Kidney (tissue), 14 donors: ENCODE results near the gene C1QTNF8. TPM values are rescaled to one million over a fixed set of nuclear protein-coding genes. Genes with fewer than 3 reads are reported as not detected.

Source experiments
- DNase-seq, 5 donors: peaks; one replicate each; pipeline ENCODE4 v3.0.0-alpha.2; 2013 to 2020
- FAIRE-seq: peaks from 2 replicates; lab custom pipeline; 2012; peaks lifted over from hg19 to GRCh38; lab: Jason Lieb, UNC
- H3K27ac ChIP-seq, 2 donors: one replicate each; pipeline ENCODE4 v1.7.0; 2013; ENCODE audit warnings: low read depth in 2 of 2, low read length in 2 of 2, inconsistent platforms in 1 of 2
- H3K27me3 ChIP-seq: one replicate; pipeline ENCODE4 v1.7.1; 2013; ENCODE audit warnings: low read length, inconsistent platforms; ENCODE audit not compliant: control insufficient read depth, insufficient read depth
- H3K36me3 ChIP-seq, 3 donors: one replicate each; pipeline versions ENCODE4 v1.7.0 to v1.7.1; 2013; ENCODE audit warnings: low read length in 3 of 3, control low read depth in 1 of 3, inconsistent platforms in 1 of 3; ENCODE audit not compliant: insufficient read depth in 3 of 3, control insufficient read depth in 2 of 3
- H3K4me1 ChIP-seq, 3 donors: one replicate each; pipeline versions ENCODE4 v1.7.0 to v1.7.1; 2013; ENCODE audit warnings: low read length in 3 of 3, inconsistent platforms in 1 of 3, low read depth in 1 of 3; ENCODE audit not compliant: control insufficient read depth in 2 of 3, insufficient read depth in 2 of 3
- H3K4me3 ChIP-seq, 3 donors: one replicate each; pipeline versions ENCODE4 v1.7.0 to v1.8.1; 2013; ENCODE audit warnings: low read length in 3 of 3, control low read depth in 1 of 3, inconsistent platforms in 1 of 3
- H3K9ac ChIP-seq, 3 donors: one replicate each; pipeline versions ENCODE4 v1.7.0 to v1.7.1; 2013; ENCODE audit warnings: low read length in 3 of 3, control low read depth in 1 of 3, inconsistent platforms in 1 of 3
- H3K9me3 ChIP-seq, 3 donors: one replicate each; pipeline versions ENCODE4 v1.7.0 to v1.7.1; 2013; ENCODE audit warnings: low read length in 3 of 3, control low read depth in 1 of 3, inconsistent platforms in 1 of 3; ENCODE audit not compliant: control insufficient read depth in 2 of 3, insufficient read depth in 1 of 3
- intact Hi-C: fragments of 100-400 bp; cut with DNase I; formaldehyde crosslinking; loops from one replicate; pipeline ENCODE4 v1.11.1; 2022
- polyA plus RNA-seq: library from polyadenylated mRNA; stranded (reverse); fragments of 350-450 nt; fragmentation: Illumina TruSeq; extraction: RNeasy Lipid Tissue Mini Kit (QIAGEN cat#74804); gene quantifications from one replicate; pipeline ENCODE4 v1.2.3, GENCODE V29; 2014; ENCODE audit warnings: low read depth, low replicate concordance; ENCODE audit not compliant: insufficient read depth
- total RNA-seq: library from RNA; stranded (reverse); fragmentation: NEBNext Ultra II Directional; extraction: Animal tissue kit (Norgen Biotek cat#: 25700); gene quantifications from one replicate; pipeline ENCODE4 v1.2.1, GENCODE V29; 2021
- TF ChIP-seq, protein P1 (sequence below): IDR thresholded peaks from 3 replicates; pipeline ENCODE4 v1.5.1; 2012; ENCODE audit warnings: mild to moderate bottlenecking, moderate library complexity, borderline replicate concordance; ENCODE audit not compliant: insufficient read depth; ENCODE audit errors: extremely low read depth
- donor health status: control.
- donor health status: control.
- donor health status: control.
- donor health status: control.
- donor health status: control.
- donor health status: DM: yes; HTN: yes; CAD: no.
- donor health status: Normal renal cell carcinoma (clear cell type).

Gene C1QTNF8
- total and polyA plus RNA-seq, 2 donors from 2014 or later = not detected

DNA sequence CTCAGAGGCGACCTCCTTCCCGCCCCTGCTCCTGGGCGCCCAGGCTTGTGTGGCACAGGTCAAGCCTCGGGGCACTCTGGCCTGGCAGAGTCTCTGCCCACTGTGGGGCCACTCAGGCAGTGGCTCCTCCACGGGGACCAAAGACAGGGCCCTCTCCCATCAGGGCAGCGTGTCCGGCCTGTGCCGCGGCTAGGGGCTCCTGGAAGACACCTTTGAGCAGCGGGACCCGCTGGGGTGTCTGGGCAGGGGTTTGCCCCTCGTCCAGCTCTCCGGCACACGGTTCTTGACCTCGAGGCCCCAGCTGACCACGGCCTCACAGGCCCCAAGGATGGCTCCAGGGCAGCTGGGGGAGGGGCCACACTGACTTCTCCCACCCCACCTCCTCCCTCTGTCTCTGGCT, 48.2 kb downstream of the C1QTNF8 start:
- Histone ChIP-seq H3K9me3 (no peaks in the 10 kb centered on the region), H3K27me3 (no peaks in the 10 kb centered on the region), H3K4me1 (no peaks in the 10 kb centered on the region), H3K36me3 (no peaks in the 10 kb centered on the region), H3K4me3 (no peak overlapping the region), H3K27ac (no peak overlapping the region), H3K9ac (no peak overlapping the region)
- TF ChIP-seq, protein P1, sequence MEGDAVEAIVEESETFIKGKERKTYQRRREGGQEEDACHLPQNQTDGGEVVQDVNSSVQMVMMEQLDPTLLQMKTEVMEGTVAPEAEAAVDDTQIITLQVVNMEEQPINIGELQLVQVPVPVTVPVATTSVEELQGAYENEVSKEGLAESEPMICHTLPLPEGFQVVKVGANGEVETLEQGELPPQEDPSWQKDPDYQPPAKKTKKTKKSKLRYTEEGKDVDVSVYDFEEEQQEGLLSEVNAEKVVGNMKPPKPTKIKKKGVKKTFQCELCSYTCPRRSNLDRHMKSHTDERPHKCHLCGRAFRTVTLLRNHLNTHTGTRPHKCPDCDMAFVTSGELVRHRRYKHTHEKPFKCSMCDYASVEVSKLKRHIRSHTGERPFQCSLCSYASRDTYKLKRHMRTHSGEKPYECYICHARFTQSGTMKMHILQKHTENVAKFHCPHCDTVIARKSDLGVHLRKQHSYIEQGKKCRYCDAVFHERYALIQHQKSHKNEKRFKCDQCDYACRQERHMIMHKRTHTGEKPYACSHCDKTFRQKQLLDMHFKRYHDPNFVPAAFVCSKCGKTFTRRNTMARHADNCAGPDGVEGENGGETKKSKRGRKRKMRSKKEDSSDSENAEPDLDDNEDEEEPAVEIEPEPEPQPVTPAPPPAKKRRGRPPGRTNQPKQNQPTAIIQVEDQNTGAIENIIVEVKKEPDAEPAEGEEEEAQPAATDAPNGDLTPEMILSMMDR = no peak
- FAIRE-seq = no peak
- intact Hi-C loops = no loop called here
- no peak for DNase-seq

DNA sequence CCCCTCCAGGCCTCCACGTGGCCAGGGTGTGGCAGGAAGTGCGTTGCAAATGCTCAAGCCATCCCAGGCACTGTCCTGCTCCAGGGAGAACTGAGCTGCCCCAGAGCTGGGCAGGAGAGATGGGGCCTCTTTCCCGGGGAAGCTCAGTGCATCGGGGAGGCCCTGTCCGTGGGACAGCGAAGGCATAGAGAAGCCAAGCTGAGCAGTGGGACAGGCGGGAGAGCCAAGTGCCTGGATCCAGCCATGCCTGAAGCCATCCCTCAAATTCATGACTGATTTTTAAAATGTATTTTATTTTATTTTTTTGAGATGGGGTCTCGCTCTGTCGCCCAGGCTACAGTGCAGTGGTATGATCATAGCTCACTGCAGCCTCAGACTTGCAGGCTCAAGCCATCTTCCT, 48.9 kb downstream of the C1QTNF8 start:
- TF ChIP-seq, protein P1 = no peak
- FAIRE-seq = no peak
- H3K27me3 ChIP-seq = no peaks in the 10 kb centered on the region

DNA sequence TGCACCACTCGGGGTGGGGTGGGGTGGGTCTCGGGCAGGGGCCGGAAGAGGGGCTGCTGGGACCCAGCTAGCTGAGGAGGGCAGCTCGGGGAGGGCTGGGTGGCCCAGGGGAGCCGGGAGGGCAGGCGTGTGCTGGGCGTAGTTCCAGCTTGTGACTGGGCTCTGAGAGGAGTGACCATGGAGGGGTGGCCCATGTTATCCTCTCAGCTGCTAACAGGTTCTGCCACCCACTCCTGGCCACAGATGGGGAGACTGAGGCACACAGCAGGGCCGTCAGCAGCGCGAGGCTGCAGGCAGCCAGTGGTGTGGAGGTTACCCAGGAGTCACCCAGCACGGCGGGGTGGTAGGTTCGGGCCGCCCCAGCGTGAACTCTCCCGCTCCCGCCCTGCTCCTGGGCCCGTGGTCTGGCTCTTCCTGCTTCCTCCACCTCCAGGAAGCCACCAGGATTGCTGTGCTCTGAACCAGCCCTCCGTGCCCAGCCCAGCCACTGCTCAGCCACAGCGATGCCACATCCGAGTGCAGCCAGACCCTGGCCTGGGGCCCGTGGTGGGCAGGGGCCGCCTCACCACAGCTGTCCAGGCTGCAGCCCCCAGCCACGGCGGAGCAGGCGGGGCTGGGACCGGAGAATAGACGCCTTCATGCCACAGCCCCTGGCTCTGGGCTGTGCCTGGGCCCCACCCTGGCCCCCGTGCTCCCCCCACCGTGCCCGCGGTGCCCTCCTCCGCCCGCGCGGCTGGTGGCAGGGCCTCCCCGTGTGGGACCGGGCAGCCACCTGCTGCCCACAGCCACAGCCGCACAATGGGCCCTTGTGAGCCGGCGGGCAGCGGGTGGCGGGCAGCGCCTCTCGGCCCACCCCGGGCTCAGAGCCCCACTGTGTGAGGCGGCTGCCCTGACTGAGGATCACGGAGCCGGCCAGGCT, 49.8 kb downstream of the C1QTNF8 start:
- no peaks in the 10 kb centered on the region for H3K4me1 ChIP-seq
- H3K27ac ChIP-seq = no peak overlapping the region
- no peaks in the 10 kb centered on the region for H3K36me3 ChIP-seq
- intact Hi-C loops = no loop called here
- H3K9ac ChIP-seq = no peak overlapping the region
- FAIRE-seq (no peak), DNase-seq (no peak)
- H3K9me3 ChIP-seq = peaks cover 0 to 4% (median 2%) of the 10 kb centered on the region in 3 donors
- H3K4me3 ChIP-seq = no peak overlapping the region
- TF ChIP-seq, protein P1 = no peak
- no peaks in the 10 kb centered on the region for H3K27me3 ChIP-seq

More for the DNA sequence above, 48.9 kb downstream of the C1QTNF8 start:
- intact Hi-C loops = no loop called here
- no peaks in the 10 kb centered on the region for H3K4me1 ChIP-seq
- peaks cover 0 to 3% (median 0%) of the 10 kb centered on the region in 3 donors for H3K9me3 ChIP-seq
- H3K9ac ChIP-seq = no peak overlapping the region
- H3K4me3 ChIP-seq = no peak overlapping the region
- no peak for DNase-seq
- H3K36me3 ChIP-seq = no peaks in the 10 kb centered on the region
- no peak overlapping the region for H3K27ac ChIP-seq
